GM12891 (cell line): ENCODE results near the gene ZNF385B.

Experiments used
- DNase-seq: peaks from one replicate; pipeline ENCODE4 v3.0.0; 2011; ENCODE audit warnings: low spot score; ENCODE audit not compliant: insufficient read length
- FAIRE-seq: peaks from 2 replicates; lab custom pipeline; 2011; peaks lifted over from hg19 to GRCh38; lab: Jason Lieb, UNC
- PAX5 ChIP-seq: IDR thresholded peaks from 2 replicates; pipeline ENCODE4 v1.6.1; 2011; ENCODE audit warnings: low read length, moderate library complexity, mild to moderate bottlenecking; ENCODE audit not compliant: insufficient read depth, severe bottlenecking
- POLR2A ChIP-seq: IDR thresholded peaks from 2 replicates; pipeline ENCODE4 v1.6.1; 2011; ENCODE audit warnings: low read depth, low read length, control low read depth
- POLR2AphosphoS5 ChIP-seq: IDR thresholded peaks from 2 replicates; pipeline ENCODE4 v1.6.1; 2011; ENCODE audit warnings: low read depth, low read length, control low read depth
- POU2F2 ChIP-seq: IDR thresholded peaks from 2 replicates; pipeline ENCODE4 v1.6.1; 2011; ENCODE audit warnings: low read depth, mild to moderate bottlenecking, control low read depth, low read length, moderate library complexity
- SPI1 ChIP-seq: IDR thresholded peaks from 2 replicates; pipeline ENCODE4 v1.6.1; 2011; ENCODE audit warnings: low read depth, low read length, control low read depth
- TAF1 ChIP-seq: IDR thresholded peaks from 2 replicates; pipeline ENCODE4 v1.6.1; 2011; ENCODE audit warnings: low read depth, low read length, control low read depth

The ZNF385B gene

GRCh38 chr2:179744401-179744800 lies 117.0 kb downstream of the ZNF385B start:
- DNase-seq (no peak), FAIRE-seq (no peak)
- TF ChIP-seq PAX5 (no peak), POU2F2 (no peak), POLR2AphosphoS5 (no peak), SPI1 (no peak), POLR2A (no peak), TAF1 (no peak)

GRCh38 chr2:179741317-179741716 lies 120.1 kb downstream of the ZNF385B start:
- TF ChIP-seq TAF1 (no peak), PAX5 (no peak), SPI1 (no peak), POLR2A (no peak), POLR2AphosphoS5 (no peak), POU2F2 (no peak)
- DNase-seq = no peak
- no peak for FAIRE-seq

GRCh38 chr2:179729966-179730365 lies 131.4 kb downstream of the ZNF385B start:
- no peak for DNase-seq
- TF ChIP-seq TAF1 (no peak), SPI1 (no peak), POLR2A (no peak), PAX5 (no peak), POLR2AphosphoS5 (no peak), POU2F2 (no peak)
- FAIRE-seq = no peak

GRCh38 chr2:179726461-179727180 lies 134.8 kb downstream of the ZNF385B start:
- FAIRE-seq = no peak
- TF ChIP-seq POLR2AphosphoS5 (no peak), POLR2A (no peak)
- DNase-seq = no peak

- FAIRE-seq (no peak), DNase-seq (no peak)
- TF ChIP-seq TAF1 (no peak), POLR2A (no peak), SPI1 (no peak), PAX5 (no peak), POLR2AphosphoS5 (no peak), POU2F2 (no peak)
Measured at GRCh38 chr2:179724403-179724802, 137.0 kb downstream of the ZNF385B start.

- TF ChIP-seq TAF1 (no peak), PAX5 (no peak), SPI1 (no peak), POLR2A (no peak), POLR2AphosphoS5 (no peak), POU2F2 (no peak)
- FAIRE-seq (no peak), DNase-seq (no peak)
Measured at GRCh38 chr2:179720173-179720772, 141.1 kb downstream of the ZNF385B start.

GRCh38 chr2:179715871-179716270 lies 145.5 kb downstream of the ZNF385B start:
- TF ChIP-seq SPI1 (no peak), POLR2AphosphoS5 (no peak), POU2F2 (no peak), POLR2A (no peak), PAX5 (no peak), TAF1 (no peak)
- DNase-seq (no peak), FAIRE-seq (no peak)

GRCh38 chr2:179715196-179715595 lies 146.2 kb downstream of the ZNF385B start:
- no peak for DNase-seq
- TF ChIP-seq POLR2A (no peak), SPI1 (no peak), POU2F2 (no peak), PAX5 (no peak), POLR2AphosphoS5 (no peak), TAF1 (no peak)
- no peak for FAIRE-seq

GRCh38 chr2:179712825-179713224 lies 148.6 kb downstream of the ZNF385B start:
- TF ChIP-seq TAF1 (no peak), POLR2AphosphoS5 (no peak), SPI1 (no peak), POLR2A (no peak), PAX5 (no peak), POU2F2 (no peak)
- FAIRE-seq (no peak), DNase-seq (no peak)

GRCh38 chr2:179711375-179711774 lies 150.0 kb downstream of the ZNF385B start:
- FAIRE-seq = no peak
- no peak for TF ChIP-seq SPI1
- TF ChIP-seq POLR2A = no peak
- TF ChIP-seq PAX5 = no peak
- no peak for TF ChIP-seq POLR2AphosphoS5
- no peak for TF ChIP-seq POU2F2
- no peak for TF ChIP-seq TAF1
- no peak for DNase-seq

GRCh38 chr2:179703702-179704101 lies 157.7 kb downstream of the ZNF385B start:
- DNase-seq (no peak), FAIRE-seq (no peak)
- TF ChIP-seq POLR2AphosphoS5 (no peak), POLR2A (no peak), TAF1 (no peak), POU2F2 (no peak), SPI1 (no peak), PAX5 (no peak)
